Gastroesophageal sphincter (tissue), 4 donors: ENCODE measurements around the gene PSMG4. TPM values are rescaled to one million over a fixed set of nuclear protein-coding genes. Genes with fewer than 3 reads are reported as not detected.

ENCODE experiments used
- ATAC-seq: fragments of 150-250 bp; one replicate; pipeline ENCODE4 v1.9.1; 2016; ENCODE audit warnings: mild to moderate bottlenecking, moderate library complexity
- H3K27ac ChIP-seq, 4 donors: fragments of 200-600 bp; sonication (generic) in 3 of 4; 1 replicate in 3 of 4; 2 replicates in 1 of 4; pipeline ENCODE4 v1.5.1; 2016 to 2019
- H3K27me3 ChIP-seq: fragments of 200-600 bp; sonication (generic); one replicate; pipeline ENCODE4 v1.5.1; 2019
- H3K36me3 ChIP-seq, 2 donors: fragments of 200-600 bp; sonication (generic); one replicate each; pipeline ENCODE4 v1.5.1; 2019; ENCODE audit warnings: control low read depth in 1 of 2
- H3K4me1 ChIP-seq, 3 donors: fragments of 200-600 bp; sonication (generic); 1 replicate in 2 of 3; 2 replicates in 1 of 3; pipeline ENCODE4 v1.5.1; 2016 to 2019; ENCODE audit warnings: control low read depth in 2 of 3
- H3K4me3 ChIP-seq, 2 donors: fragments of 200-600 bp; sonication (generic); one replicate each; pipeline ENCODE4 v1.5.1; 2019; ENCODE audit warnings: mild to moderate bottlenecking in 1 of 2, moderate library complexity in 1 of 2
- H3K9me3 ChIP-seq, 3 donors: fragments of 200-600 bp; sonication (generic); one replicate each; pipeline ENCODE4 v1.5.1; 2017 to 2019; ENCODE audit warnings: control low read depth in 2 of 3
- EP300 ChIP-seq: sonication (generic); formaldehyde crosslinking; IDR thresholded peaks from one replicate; pipeline ENCODE4 v1.6.1; 2017; ENCODE audit warnings: antibody characterized with exemption, mild to moderate bottlenecking
- POLR2A ChIP-seq, 2 donors: fragments of 450-650 bp; IDR thresholded peaks; one replicate each; pipeline ENCODE4 v1.6.1; 2017; ENCODE audit warnings: antibody characterized with exemption in 2 of 2, mild to moderate bottlenecking in 2 of 2, moderate library complexity in 1 of 2
- POLR2AphosphoS5 ChIP-seq: sonication (generic); formaldehyde crosslinking; IDR thresholded peaks from one replicate; pipeline ENCODE4 v1.6.1; 2017; ENCODE audit warnings: antibody characterized with exemption
- WGBS, 2 donors: methylation state at CpG; one replicate each; pipeline ENCODE4 v1.1.5; 2018; ENCODE audit warnings: low coverage in 1 of 2; 5-methylcytosine and 5-hydroxymethylcytosine counted together
- total RNA-seq, 4 donors: library from RNA; depleted of rRNA; stranded (reverse); fragments of >200 nt; gene quantifications; one replicate each; pipeline ENCODE4 v1.1.0, GENCODE V29; 2016
- TF ChIP-seq, protein P1 (sequence below), 4 experiments: fragments of 200-600 bp in 2 of 4; fragments of 450-650 bp in 2 of 4; sonication (generic) in 1 of 4; IDR thresholded peaks; one replicate each; pipeline ENCODE4 v1.5.1; 2017 to 2019; ENCODE audit warnings: antibody characterized with exemption in 4 of 4, mild to moderate bottlenecking in 2 of 4, moderate library complexity in 2 of 4

PSMG4 gene
- total RNA-seq, 4 donors from 2014 or later: 23.6 to 37.8 (median 29.5) TPM

- TF ChIP-seq EP300 (no peak), POLR2AphosphoS5 (peak; percentile 45)
- H3K4me1 ChIP-seq: peaks cover 0 to 35% (median 16%) of the 10 kb centered on the region in 3 donors
- H3K27me3 ChIP-seq: no peaks in the 10 kb centered on the region
- H3K9me3 ChIP-seq: no peaks in the 10 kb centered on the region
- peak; percentile 38 for ATAC-seq
- H3K36me3 ChIP-seq: peaks cover 0 to 31% of the 10 kb centered on the region in 2 donors
- no peak overlapping the region for H3K4me3 ChIP-seq
- H3K27ac ChIP-seq: peak overlapping the region in 3 of 4 donors; percentile 63 to 70 (median 69)
- WGBS, 2 donors: 17 to 18% methylated on average over 6 to 12 of the region's 13 CpGs
These were observed 23.1 kb downstream of the PSMG4 start for GRCh38 chr6:3281631-3282475.

DNA sequence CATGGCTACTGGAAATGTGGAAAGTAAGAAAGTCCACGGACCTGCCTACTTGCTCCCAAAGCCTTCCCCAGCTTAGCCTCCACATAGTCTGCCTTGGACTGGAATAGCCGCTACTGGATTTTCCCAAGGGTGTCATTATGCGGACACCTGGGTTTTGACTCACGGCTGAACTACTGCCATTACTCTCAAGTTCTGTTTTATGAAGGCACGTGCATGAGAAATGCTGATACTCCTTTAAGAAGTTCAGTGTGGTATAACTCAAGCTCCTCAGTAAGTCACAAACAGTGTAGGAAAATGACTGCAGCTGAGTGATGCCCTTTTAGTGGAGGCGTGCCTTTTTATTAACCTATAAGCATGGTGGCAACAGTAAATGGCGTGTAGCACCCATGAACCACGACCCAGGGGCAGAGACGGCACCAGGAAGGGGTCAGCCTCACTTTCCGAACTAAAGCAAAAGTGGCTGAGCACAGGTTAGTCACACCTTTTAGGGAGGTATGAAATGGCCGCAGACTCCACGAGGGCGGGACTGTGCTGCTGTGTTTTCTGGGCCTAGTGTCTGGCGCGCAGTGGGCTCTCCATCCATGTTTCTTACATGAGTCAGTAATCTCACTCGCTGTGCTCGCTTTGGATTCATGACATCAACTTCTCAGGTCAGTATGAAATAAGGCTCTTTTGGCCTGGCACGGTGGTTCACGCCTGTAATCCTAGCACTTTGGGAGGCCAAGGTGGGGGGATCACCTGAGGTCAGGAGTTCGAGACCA, 23.9 kb downstream of the PSMG4 start:
- 52 to 70% methylated on average over 6 to 8 of the region's 20 CpGs for WGBS, 2 donors
- Histone ChIP-seq H3K27ac (peak overlapping the region in 3 of 4 donors; percentile 63 to 70 (median 69)), H3K4me3 (no peak overlapping the region), H3K36me3 (peaks cover 0 to 25% of the 10 kb centered on the region in 2 donors), H3K4me1 (peaks cover 0 to 43% (median 16%) of the 10 kb centered on the region in 3 donors), H3K9me3 (no peaks in the 10 kb centered on the region), H3K27me3 (no peaks in the 10 kb centered on the region)
- ATAC-seq: peak; percentile 8
- TF ChIP-seq POLR2A (IDR thresholded peaks at IDR 0.05) (no peak), EP300 (no peak), POLR2AphosphoS5 (no peak)
- TF ChIP-seq, protein P1, sequence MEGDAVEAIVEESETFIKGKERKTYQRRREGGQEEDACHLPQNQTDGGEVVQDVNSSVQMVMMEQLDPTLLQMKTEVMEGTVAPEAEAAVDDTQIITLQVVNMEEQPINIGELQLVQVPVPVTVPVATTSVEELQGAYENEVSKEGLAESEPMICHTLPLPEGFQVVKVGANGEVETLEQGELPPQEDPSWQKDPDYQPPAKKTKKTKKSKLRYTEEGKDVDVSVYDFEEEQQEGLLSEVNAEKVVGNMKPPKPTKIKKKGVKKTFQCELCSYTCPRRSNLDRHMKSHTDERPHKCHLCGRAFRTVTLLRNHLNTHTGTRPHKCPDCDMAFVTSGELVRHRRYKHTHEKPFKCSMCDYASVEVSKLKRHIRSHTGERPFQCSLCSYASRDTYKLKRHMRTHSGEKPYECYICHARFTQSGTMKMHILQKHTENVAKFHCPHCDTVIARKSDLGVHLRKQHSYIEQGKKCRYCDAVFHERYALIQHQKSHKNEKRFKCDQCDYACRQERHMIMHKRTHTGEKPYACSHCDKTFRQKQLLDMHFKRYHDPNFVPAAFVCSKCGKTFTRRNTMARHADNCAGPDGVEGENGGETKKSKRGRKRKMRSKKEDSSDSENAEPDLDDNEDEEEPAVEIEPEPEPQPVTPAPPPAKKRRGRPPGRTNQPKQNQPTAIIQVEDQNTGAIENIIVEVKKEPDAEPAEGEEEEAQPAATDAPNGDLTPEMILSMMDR (IDR thresholded peaks at IDR 0.05): no peak

DNA sequence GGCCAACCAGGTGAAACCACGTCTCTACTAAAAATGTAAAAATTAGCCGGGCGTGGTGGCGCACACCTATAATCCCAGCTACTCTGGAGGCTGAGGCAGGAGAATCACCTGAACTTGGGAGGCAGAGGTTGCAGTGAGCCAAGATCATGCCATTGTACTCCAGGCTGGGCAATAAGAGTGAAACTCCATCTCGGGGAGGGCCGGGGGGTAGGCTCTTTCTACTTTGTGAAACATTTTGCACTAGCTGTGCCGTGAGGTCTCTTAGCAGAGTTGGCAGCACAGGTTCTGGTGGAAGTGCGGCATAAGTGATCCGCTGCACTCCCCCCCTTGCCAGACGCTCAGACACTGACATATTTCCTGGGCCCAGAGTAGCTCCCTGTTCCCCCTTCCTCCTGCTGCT, 24.5 kb downstream of the PSMG4 start:
- Histone ChIP-seq H3K4me1 (peaks cover 0 to 45% (median 16%) of the 10 kb centered on the region in 3 donors), H3K9me3 (no peaks in the 10 kb centered on the region), H3K36me3 (peaks cover 0 to 25% of the 10 kb centered on the region in 2 donors), H3K4me3 (no peak overlapping the region), H3K27me3 (no peaks in the 10 kb centered on the region), H3K27ac (peak overlapping the region in 3 of 4 donors; percentile 63 to 70 (median 69))
- ATAC-seq: no peak
- TF ChIP-seq POLR2AphosphoS5 (no peak), EP300 (no peak), POLR2A (IDR thresholded peaks at IDR 0.05) (no peak)
- TF ChIP-seq, protein P1 (IDR thresholded peaks at IDR 0.05): no peak
- 78 to 88% methylated on average over 6 to 7 of the region's 10 CpGs for WGBS, 2 donors

DNA sequence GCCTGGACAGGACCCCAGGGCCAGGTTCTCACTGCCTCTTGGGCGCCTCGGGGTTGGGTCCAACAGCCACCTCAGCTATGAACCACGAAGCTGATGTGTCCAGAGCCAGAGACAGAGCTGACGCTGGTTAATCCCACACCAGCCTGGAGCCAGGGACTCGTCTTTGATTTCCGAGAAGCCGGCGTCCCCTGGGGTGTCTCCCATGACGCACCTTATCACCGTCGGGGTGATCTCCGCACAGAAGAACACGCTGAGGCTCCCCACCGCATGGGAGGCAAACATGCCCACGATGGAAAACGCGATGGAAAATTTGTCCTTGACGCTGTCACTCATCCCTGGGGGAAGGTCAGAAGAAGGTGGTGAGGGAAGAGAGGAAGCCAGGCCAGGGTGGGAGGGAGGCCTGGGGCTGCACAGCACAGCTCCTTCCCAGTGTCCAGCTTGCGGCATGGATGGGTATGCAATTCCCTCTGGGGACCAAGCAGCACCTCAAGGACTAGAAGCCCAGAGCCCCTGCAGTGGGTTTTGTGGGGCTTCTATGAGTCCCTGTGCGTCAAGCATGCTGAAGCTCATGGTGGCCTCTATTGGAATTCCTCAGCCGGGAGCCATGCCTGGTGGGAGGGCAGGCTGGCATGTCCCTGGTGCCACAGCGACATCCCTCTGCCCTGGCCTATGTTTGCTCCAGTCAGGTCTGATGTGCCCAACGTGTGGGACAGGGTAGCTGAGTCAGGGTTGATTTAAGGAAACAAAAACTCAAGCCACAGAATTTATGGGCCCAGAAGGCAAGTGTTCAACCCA, 25.1 kb downstream of the PSMG4 start:
- peaks cover 0 to 25% of the 10 kb centered on the region in 2 donors for H3K36me3 ChIP-seq
- ATAC-seq: no peak
- TF ChIP-seq POLR2AphosphoS5 (no peak), EP300 (no peak), POLR2A (IDR thresholded peaks at IDR 0.05) (no peak)
- TF ChIP-seq, protein P1 (IDR thresholded peaks at IDR 0.05): no peak
- peaks cover 0 to 45% (median 16%) of the 10 kb centered on the region in 3 donors for H3K4me1 ChIP-seq
- WGBS, 2 donors: 100% methylated on average over 1 of the region's 23 CpGs
- H3K9me3 ChIP-seq: no peaks in the 10 kb centered on the region
- H3K4me3 ChIP-seq: no peak overlapping the region
- no peaks in the 10 kb centered on the region for H3K27me3 ChIP-seq
- peak overlapping the region in 2 of 4 donors; percentile 63 to 69 for H3K27ac ChIP-seq

GRCh38 chr6:3284436-3284876, 25.7 kb downstream of the PSMG4 start:
- WGBS, 2 donors: 89% methylated on average over 5 of the region's 17 CpGs; no CpG with 5 or more reads in 1 of the 2 donors

More at GRCh38 chr6:3284436-3284876, 25.7 kb downstream of the PSMG4 start:
- Histone ChIP-seq H3K9me3 (no peaks in the 10 kb centered on the region), H3K4me3 (no peak overlapping the region), H3K36me3 (peaks cover 0 to 25% of the 10 kb centered on the region in 2 donors), H3K27ac (no peak overlapping the region), H3K27me3 (no peaks in the 10 kb centered on the region), H3K4me1 (peaks cover 0 to 45% (median 16%) of the 10 kb centered on the region in 3 donors)
- TF ChIP-seq POLR2AphosphoS5 (no peak), EP300 (no peak), POLR2A (IDR thresholded peaks at IDR 0.05) (no peak)
- TF ChIP-seq, protein P1 (IDR thresholded peaks at IDR 0.05): no peak
- no peak for ATAC-seq
